HCT116 (cell line): ENCODE data around the gene LCT. TPM values are rescaled to one million over a fixed set of nuclear protein-coding genes. Genes with fewer than 3 reads are reported as not detected.

Source experiments
- ATAC-seq: fragments of 200-7000 bp; cut with Tn5 transposase; 2 replicates; pipeline ENCODE4 v1.9.1; 2020; ENCODE audit warnings: mild to moderate bottlenecking, moderate library complexity
- BruUV-seq: library from RNA; stranded (reverse); fragments of 400-500 nt; replicated peaks from 2 replicates; lab custom pipeline; 2021; lab: Mats Ljungman, UMichigan
- CTCF ChIA-PET: fragments of 300-600 bp; sonication (Branson Sonifier 250); formaldehyde crosslinking; loops from one replicate; lab custom pipeline; 2021; ENCODE audit warnings: antibody characterized with exemption; lab: Charles Lee
- POLR2A ChIA-PET: fragments of 300-600, 350-600 bp; sonication (Branson Sonifier 250); formaldehyde crosslinking; loops from one replicate; lab custom pipeline; 2021; ENCODE audit warnings: antibody characterized with exemption; lab: Charles Lee
- RAD21 ChIA-PET, 2 experiments: fragments of 300-600 bp; sonication (Branson Sonifier 250); formaldehyde crosslinking; loops; one replicate each; lab custom pipeline; 2023; ENCODE audit warnings: low total read pairs in 2 of 2; ENCODE audit not compliant: uncharacterized antibody in 2 of 2, unreplicated experiment in 2 of 2, low non-redundant PET in 1 of 2; lab: Charles Lee
- DNase-seq: peaks from one replicate; pipeline ENCODE4 v3.0.0-alpha.2; 2010; ENCODE audit warnings: low read depth, low spot score
- H2AFZ ChIP-seq: fragments of 200-600 bp; shearing (Covaris generic), sonication (generic); 2 replicates; pipeline ENCODE4 v1.6.1; 2017; ENCODE audit warnings: low read depth, mixed run types, mixed read lengths, antibody characterized with exemption, low read length; ENCODE audit not compliant: poor library complexity, severe bottlenecking
- H3K27ac ChIP-seq: 2 replicates; pipeline ENCODE4 v1.5.1; 2012; ENCODE audit warnings: low read depth, low read length
- H3K27me3 ChIP-seq: fragments of 200-600 bp; sonication (generic); 2 replicates; pipeline ENCODE4 v1.6.1; 2016; ENCODE audit warnings: mixed run types, low read length, mixed read lengths; ENCODE audit not compliant: insufficient read depth
- H3K36me3 ChIP-seq, 2 experiments: fragments of 200-500 bp in 1 of 2; fragments of 200-600 bp in 1 of 2; sonication (Bioruptor generic) in 1 of 2; sonication (generic) in 1 of 2; 2 replicates each; pipeline versions ENCODE4 v1.5.1 to v1.6.1; 2014 to 2016; ENCODE audit warnings: low read length in 2 of 2, inconsistent platforms in 1 of 2, mixed read lengths in 1 of 2, mixed run types in 1 of 2; ENCODE audit not compliant: insufficient read depth in 2 of 2, control insufficient read depth in 1 of 2
- H3K4me1 ChIP-seq, 2 experiments: fragments of 200-600 bp in 1 of 2; sonication (generic) in 1 of 2; 2 replicates each; pipeline versions ENCODE4 v1.5.1 to v1.6.1; 2012 to 2017; ENCODE audit warnings: low read length in 2 of 2, inconsistent platforms in 1 of 2, mild to moderate bottlenecking in 1 of 2, mixed read lengths in 1 of 2, mixed run types in 1 of 2, moderate library complexity in 1 of 2; ENCODE audit not compliant: insufficient read depth in 2 of 2, control insufficient read depth in 1 of 2
- H3K4me2 ChIP-seq: fragments of 200-600 bp; sonication (generic); 2 replicates; pipeline ENCODE4 v1.6.1; 2017; ENCODE audit warnings: mixed run types, low read length, mixed read lengths
- H3K4me3 ChIP-seq, 2 experiments: fragments of 200-600 bp in 1 of 2; sonication (generic) in 1 of 2; replicated peaks in 1 of 2; 2 replicates each; pipeline ENCODE4 v1.5.1; 2011 to 2016; ENCODE audit warnings: low read length in 2 of 2, control low read depth in 1 of 2, low read depth in 1 of 2, mild to moderate bottlenecking in 1 of 2, mixed read lengths in 1 of 2, mixed run types in 1 of 2
- H3K79me2 ChIP-seq: fragments of 200-600 bp; sonication (generic); 2 replicates; pipeline ENCODE4 v1.6.1; 2017; ENCODE audit warnings: mild to moderate bottlenecking, mixed run types, low read length, moderate library complexity, mixed read lengths; ENCODE audit not compliant: insufficient read depth
- H3K9ac ChIP-seq: fragments of 200-600 bp; sonication (generic); 2 replicates; pipeline ENCODE4 v1.6.1; 2016; ENCODE audit warnings: low read length, mixed read lengths
- H3K9me2 ChIP-seq: fragments of 200-600 bp; sonication (generic), shearing (Covaris generic); 2 replicates; pipeline ENCODE4 v1.6.1; 2017; ENCODE audit warnings: mixed run types, mild to moderate bottlenecking, moderate library complexity; ENCODE audit not compliant: insufficient read depth
- H3K9me3 ChIP-seq, 2 experiments: fragments of 200-500 bp in 1 of 2; fragments of 200-600 bp in 1 of 2; sonication (Bioruptor generic) in 1 of 2; sonication (generic) in 1 of 2; 2 replicates each; pipeline ENCODE4 v1.6.1; 2014 to 2017; ENCODE audit warnings: low read length in 2 of 2, mixed read lengths in 2 of 2, inconsistent platforms in 1 of 2, low read depth in 1 of 2, mild to moderate bottlenecking in 1 of 2, mixed run types in 1 of 2, moderate library complexity in 1 of 2; ENCODE audit not compliant: control insufficient read depth in 1 of 2, insufficient read depth in 1 of 2
- H4K20me1 ChIP-seq: fragments of 200-600 bp; sonication (generic), shearing (Covaris generic); 2 replicates; pipeline ENCODE4 v1.6.1; 2017; ENCODE audit warnings: mixed run types, mild to moderate bottlenecking, moderate library complexity; ENCODE audit not compliant: insufficient read depth
- CEBPB ChIP-seq: IDR thresholded peaks from 2 replicates; pipeline ENCODE4 v1.6.1; 2012; ENCODE audit warnings: low read depth
- EGR1 ChIP-seq: IDR thresholded peaks from 2 replicates; pipeline ENCODE4 v1.6.1; 2012; ENCODE audit warnings: low read depth
- ELF1 ChIP-seq: IDR thresholded peaks from 2 replicates; pipeline ENCODE4 v1.6.1; 2012; ENCODE audit warnings: low read depth, borderline replicate concordance
- EZH2phosphoT487 ChIP-seq: fragments of 200-600 bp; IDR thresholded peaks from 2 replicates; pipeline ENCODE4 v1.6.1; 2018; ENCODE audit warnings: antibody characterized with exemption, borderline replicate concordance
- FOSL1 ChIP-seq: IDR thresholded peaks from 2 replicates; pipeline ENCODE4 v1.6.1; 2012; ENCODE audit warnings: low read depth
- RAD21 ChIP-seq: IDR thresholded peaks from 2 replicates; pipeline ENCODE4 v1.6.1; 2012; ENCODE audit warnings: low read depth, mild to moderate bottlenecking
- SIN3A ChIP-seq: IDR thresholded peaks from 2 replicates; pipeline ENCODE4 v1.6.1; 2012; ENCODE audit warnings: low read depth
- YY1 ChIP-seq: IDR thresholded peaks from 2 replicates; pipeline ENCODE4 v1.6.1; 2011; ENCODE audit warnings: low read length, low read depth, moderate library complexity, mild to moderate bottlenecking; ENCODE audit not compliant: insufficient replicate concordance; ENCODE audit errors: extremely low read depth
- ZNF274 ChIP-seq: fragments of 200-500 bp; sonication (Bioruptor generic); IDR thresholded peaks from 2 replicates; pipeline ENCODE4 v1.6.1; 2014; ENCODE audit warnings: mild to moderate bottlenecking, low read depth, low read length, inconsistent platforms
- intact Hi-C: fragments of 100-400 bp; cut with micrococcal nuclease; formaldehyde crosslinking; loops from 2 replicates; pipeline ENCODE4 v1.10.0; 2022
- total RNA-seq: library from RNA; stranded (reverse); gene quantifications from one replicate; pipeline ENCODE4 v1.2.1, GENCODE V29; 2021; ENCODE audit not compliant: unreplicated experiment
- TF ChIP-seq, protein P1 (sequence below): IDR thresholded peaks from 2 replicates; pipeline ENCODE4 v1.6.1; 2012
- TF ChIP-seq, protein P2 (sequence below), 3 experiments: fragments of 200-600 bp in 1 of 3; sonication (generic) in 1 of 3; IDR thresholded peaks in 2 of 3; conservative IDR thresholded peaks in 1 of 3; 2 replicates each; pipeline ENCODE4 v1.5.1; 2012 to 2017; ENCODE audit warnings: low read depth in 2 of 3, low read length in 2 of 3, antibody characterized with exemption in 1 of 3, borderline replicate concordance in 1 of 3, control low read depth in 1 of 3, mild to moderate bottlenecking in 1 of 3, mixed read lengths in 1 of 3, mixed run types in 1 of 3, moderate library complexity in 1 of 3; ENCODE audit not compliant: insufficient read depth in 1 of 3
- TF ChIP-seq, protein P3 (sequence below): IDR thresholded peaks from 2 replicates; pipeline ENCODE4 v1.6.1; 2012; ENCODE audit warnings: low read depth

Gene LCT
- total RNA-seq, 1 experiment from 2014 or later, result 0.12 TPM

DNA sequence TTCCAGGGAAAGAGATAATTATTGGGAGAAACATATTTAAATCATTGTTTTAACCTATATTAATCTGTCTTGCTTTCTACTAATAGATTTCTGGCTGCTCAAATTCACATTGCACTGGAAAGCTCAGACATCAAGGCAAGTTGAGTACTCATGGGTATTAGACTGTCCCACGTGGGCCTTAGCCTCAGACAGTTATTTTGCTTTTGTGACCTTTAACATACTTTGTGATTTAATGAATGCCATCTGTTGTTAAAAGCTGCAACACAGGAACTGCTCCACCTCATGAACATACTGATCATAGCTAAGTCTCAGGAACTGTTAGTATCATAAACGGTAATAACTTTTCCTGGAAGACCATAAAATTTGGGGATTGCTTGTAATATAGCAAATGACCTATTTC lies 2.7 kb upstream of the LCT start:
- Histone ChIP-seq H3K4me2 (no peak overlapping the region), H3K9me2 (no peaks in the 10 kb centered on the region), H3K27me3 (no peaks in the 10 kb centered on the region), H3K9ac (no peak overlapping the region), H4K20me1 (no peaks in the 10 kb centered on the region), H3K36me3 (peaks cover 22 to 32% of the 10 kb centered on the region in 2 experiments; a peak in 3 of 4 replicates), H2AFZ (no peak overlapping the region), H3K9me3 (no peaks in the 10 kb centered on the region), H3K4me1 (no peaks in the 10 kb centered on the region), H3K4me3 (no peak overlapping the region), H3K27ac (no peak overlapping the region), H3K79me2 (no peaks in the 10 kb centered on the region)
- ATAC-seq (no peak), DNase-seq (no peak)
- intact Hi-C loops, result no loop called here
- ChIA-PET POLR2A (no interaction called here), CTCF (interaction anchor here (1.1 to 1.4 kb wide), 2 partner anchors 19 to 851 kb away, joined by 3 read pairs; no protein-coding TSS in a partner anchor), RAD21 (no interaction called here)
- no TSS peak for BruUV-seq
- no peak for TF ChIP-seq SIN3A
- no peak for TF ChIP-seq RAD21
- TF ChIP-seq, protein P1, sequence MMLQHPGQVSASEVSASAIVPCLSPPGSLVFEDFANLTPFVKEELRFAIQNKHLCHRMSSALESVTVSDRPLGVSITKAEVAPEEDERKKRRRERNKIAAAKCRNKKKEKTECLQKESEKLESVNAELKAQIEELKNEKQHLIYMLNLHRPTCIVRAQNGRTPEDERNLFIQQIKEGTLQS, result no peak
- no peak for TF ChIP-seq YY1
- TF ChIP-seq FOSL1, result no peak
- TF ChIP-seq, protein P2, sequence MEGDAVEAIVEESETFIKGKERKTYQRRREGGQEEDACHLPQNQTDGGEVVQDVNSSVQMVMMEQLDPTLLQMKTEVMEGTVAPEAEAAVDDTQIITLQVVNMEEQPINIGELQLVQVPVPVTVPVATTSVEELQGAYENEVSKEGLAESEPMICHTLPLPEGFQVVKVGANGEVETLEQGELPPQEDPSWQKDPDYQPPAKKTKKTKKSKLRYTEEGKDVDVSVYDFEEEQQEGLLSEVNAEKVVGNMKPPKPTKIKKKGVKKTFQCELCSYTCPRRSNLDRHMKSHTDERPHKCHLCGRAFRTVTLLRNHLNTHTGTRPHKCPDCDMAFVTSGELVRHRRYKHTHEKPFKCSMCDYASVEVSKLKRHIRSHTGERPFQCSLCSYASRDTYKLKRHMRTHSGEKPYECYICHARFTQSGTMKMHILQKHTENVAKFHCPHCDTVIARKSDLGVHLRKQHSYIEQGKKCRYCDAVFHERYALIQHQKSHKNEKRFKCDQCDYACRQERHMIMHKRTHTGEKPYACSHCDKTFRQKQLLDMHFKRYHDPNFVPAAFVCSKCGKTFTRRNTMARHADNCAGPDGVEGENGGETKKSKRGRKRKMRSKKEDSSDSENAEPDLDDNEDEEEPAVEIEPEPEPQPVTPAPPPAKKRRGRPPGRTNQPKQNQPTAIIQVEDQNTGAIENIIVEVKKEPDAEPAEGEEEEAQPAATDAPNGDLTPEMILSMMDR (IDR thresholded peaks at IDR 0.05 in 2 of 3, conservative IDR thresholded peaks at IDR 0.05 in 1 of 3; ENCODE audit: borderline replicate concordance in 1 of 3, insufficient read depth in 1 of 3, low read depth in 2 of 3, low read length in 2 of 3), result no peak
- TF ChIP-seq, protein P3, sequence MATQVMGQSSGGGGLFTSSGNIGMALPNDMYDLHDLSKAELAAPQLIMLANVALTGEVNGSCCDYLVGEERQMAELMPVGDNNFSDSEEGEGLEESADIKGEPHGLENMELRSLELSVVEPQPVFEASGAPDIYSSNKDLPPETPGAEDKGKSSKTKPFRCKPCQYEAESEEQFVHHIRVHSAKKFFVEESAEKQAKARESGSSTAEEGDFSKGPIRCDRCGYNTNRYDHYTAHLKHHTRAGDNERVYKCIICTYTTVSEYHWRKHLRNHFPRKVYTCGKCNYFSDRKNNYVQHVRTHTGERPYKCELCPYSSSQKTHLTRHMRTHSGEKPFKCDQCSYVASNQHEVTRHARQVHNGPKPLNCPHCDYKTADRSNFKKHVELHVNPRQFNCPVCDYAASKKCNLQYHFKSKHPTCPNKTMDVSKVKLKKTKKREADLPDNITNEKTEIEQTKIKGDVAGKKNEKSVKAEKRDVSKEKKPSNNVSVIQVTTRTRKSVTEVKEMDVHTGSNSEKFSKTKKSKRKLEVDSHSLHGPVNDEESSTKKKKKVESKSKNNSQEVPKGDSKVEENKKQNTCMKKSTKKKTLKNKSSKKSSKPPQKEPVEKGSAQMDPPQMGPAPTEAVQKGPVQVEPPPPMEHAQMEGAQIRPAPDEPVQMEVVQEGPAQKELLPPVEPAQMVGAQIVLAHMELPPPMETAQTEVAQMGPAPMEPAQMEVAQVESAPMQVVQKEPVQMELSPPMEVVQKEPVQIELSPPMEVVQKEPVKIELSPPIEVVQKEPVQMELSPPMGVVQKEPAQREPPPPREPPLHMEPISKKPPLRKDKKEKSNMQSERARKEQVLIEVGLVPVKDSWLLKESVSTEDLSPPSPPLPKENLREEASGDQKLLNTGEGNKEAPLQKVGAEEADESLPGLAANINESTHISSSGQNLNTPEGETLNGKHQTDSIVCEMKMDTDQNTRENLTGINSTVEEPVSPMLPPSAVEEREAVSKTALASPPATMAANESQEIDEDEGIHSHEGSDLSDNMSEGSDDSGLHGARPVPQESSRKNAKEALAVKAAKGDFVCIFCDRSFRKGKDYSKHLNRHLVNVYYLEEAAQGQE, result no peak
- no peak for TF ChIP-seq EGR1
- no peak for TF ChIP-seq EZH2phosphoT487
- TF ChIP-seq ELF1, result no peak
- TF ChIP-seq CEBPB, result no peak
- no peak for TF ChIP-seq ZNF274
